ENCODE measurements around the gene DYNLT2. TPM values are rescaled to one million over a fixed set of nuclear protein-coding genes. Genes with fewer than 3 reads are reported as not detected.
A peak's percentile ranks its signal among the peaks of the same experiment; 100 is the strongest.

Gene DYNLT2
- total RNA-seq, 1 experiment from 2014 or later = 1.8 TPM

DNA sequence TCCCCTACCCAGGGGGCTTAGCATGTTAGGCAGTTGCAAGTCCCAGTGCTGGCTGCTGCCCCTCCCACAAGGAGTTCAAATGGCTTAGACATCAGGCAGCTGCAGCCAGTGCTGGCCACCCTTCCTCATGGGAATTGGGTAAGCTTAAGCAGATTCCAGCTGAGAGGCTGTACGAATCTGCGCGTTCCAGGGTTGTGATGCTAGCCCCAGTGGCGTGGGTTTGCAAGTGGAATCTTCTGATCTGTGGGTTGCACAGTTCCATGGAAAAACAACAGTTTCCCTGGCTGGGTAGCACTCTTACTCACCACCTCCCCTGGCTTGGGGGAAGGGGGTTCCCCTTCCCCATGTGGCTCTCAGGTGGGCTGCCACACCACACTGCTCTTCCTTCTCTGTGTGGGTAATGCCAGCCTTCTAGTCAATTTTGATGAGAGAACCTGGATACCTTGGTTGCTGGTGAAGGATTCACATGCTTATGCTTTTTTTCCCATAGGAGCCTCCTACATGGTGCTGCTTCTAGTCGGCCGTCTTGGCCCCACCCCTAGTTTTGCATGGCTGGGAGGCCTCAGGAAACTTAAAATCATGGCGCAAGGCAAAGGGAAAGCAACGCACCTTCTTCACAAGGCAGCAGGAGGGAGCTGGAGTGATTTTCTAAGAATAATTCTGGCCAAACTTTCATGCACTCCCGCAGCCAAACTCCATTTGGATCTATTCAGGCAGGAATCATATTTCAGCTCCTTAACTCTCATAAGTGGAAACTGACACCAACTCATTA lies 13.0 kb downstream of the DYNLT2 start:
- Mint-ChIP-seq H3K27ac (no peak overlapping the region), H3K9me3 (no peaks in the 10 kb centered on the region), H3K4me3 (no peak overlapping the region), H3K27me3 (ENCODE audit: low read depth) (peaks cover 7% of the 10 kb centered on the region), H3K36me3 (ENCODE audit: insufficient read depth in 1 of 3, low read depth in 3 of 3) (no peaks in the 10 kb centered on the region), H3K4me1 (peaks cover 3 to 5% of the 10 kb centered on the region in 2 experiments; a peak in 1 of 4 replicates)
- H4K8ac ChIP-seq (replicated peaks; ENCODE audit: insufficient read length, low read depth, low read length) = no peak overlapping the region
- no peaks in the 10 kb centered on the region for H3K79me2 ChIP-seq (ENCODE audit: insufficient read depth, low read length)
- no peak overlapping the region for H3K23ac ChIP-seq (ENCODE audit: insufficient read length, low read depth, low read length)
- H2BK5ac ChIP-seq (ENCODE audit: insufficient read length, low read length) = no peak overlapping the region
- no peak overlapping the region for H3K18ac ChIP-seq (ENCODE audit: insufficient read length, low read depth, low read length)
- WGBS (ENCODE audit: extremely low coverage, insufficient read length, low lambda C conversion rate) = no CpG with 5 or more reads among the region's 9 CpGs
- H3K23me2 ChIP-seq (ENCODE audit: insufficient read length, low read depth, low read length, poor library complexity, severe bottlenecking) = no peaks in the 10 kb centered on the region
- no peak overlapping the region for H3K9ac ChIP-seq (ENCODE audit: extremely low read depth, insufficient read length, low read length)
- no peaks in the 10 kb centered on the region for H3K4me1 ChIP-seq (ENCODE audit: insufficient read depth, low read length)
- no peak overlapping the region for H4K91ac ChIP-seq (ENCODE audit: insufficient read length, low read depth, low read length)
- no peak overlapping the region for H2BK15ac ChIP-seq (ENCODE audit: low read depth, low read length)
- H4K5ac ChIP-seq (ENCODE audit: insufficient read length, low read depth, low read length) = no peak overlapping the region
- no peak overlapping the region; the same call in 1 of the 2 replicates for H3K14ac ChIP-seq (ENCODE audit: insufficient read depth, low read length)
- no peak overlapping the region for H2BK12ac ChIP-seq (ENCODE audit: insufficient read length, low read depth, low read length)
- peak; percentile 31 for DNase-seq
- H2BK120ac ChIP-seq (ENCODE audit: low read depth, low read length, poor library complexity, severe bottlenecking) = no peak overlapping the region
- H2BK20ac ChIP-seq (ENCODE audit: low read depth, low read length, poor library complexity, severe bottlenecking) = no peak overlapping the region
- no peaks in the 10 kb centered on the region for H3K9me3 ChIP-seq (ENCODE audit: control insufficient read depth, low read depth, low read length)
- H2AFZ ChIP-seq (ENCODE audit: low read length) = no peak overlapping the region
- TF ChIP-seq, protein P1, sequence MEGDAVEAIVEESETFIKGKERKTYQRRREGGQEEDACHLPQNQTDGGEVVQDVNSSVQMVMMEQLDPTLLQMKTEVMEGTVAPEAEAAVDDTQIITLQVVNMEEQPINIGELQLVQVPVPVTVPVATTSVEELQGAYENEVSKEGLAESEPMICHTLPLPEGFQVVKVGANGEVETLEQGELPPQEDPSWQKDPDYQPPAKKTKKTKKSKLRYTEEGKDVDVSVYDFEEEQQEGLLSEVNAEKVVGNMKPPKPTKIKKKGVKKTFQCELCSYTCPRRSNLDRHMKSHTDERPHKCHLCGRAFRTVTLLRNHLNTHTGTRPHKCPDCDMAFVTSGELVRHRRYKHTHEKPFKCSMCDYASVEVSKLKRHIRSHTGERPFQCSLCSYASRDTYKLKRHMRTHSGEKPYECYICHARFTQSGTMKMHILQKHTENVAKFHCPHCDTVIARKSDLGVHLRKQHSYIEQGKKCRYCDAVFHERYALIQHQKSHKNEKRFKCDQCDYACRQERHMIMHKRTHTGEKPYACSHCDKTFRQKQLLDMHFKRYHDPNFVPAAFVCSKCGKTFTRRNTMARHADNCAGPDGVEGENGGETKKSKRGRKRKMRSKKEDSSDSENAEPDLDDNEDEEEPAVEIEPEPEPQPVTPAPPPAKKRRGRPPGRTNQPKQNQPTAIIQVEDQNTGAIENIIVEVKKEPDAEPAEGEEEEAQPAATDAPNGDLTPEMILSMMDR (conservative IDR thresholded peaks at IDR 0.05) = no peak
- H3K4ac ChIP-seq (ENCODE audit: low read depth, low read length) = no peak overlapping the region
- no peak overlapping the region for H3K27ac ChIP-seq (ENCODE audit: insufficient read length, low read depth, low read length)
- H3K4me2 ChIP-seq (ENCODE audit: insufficient read depth, insufficient read length, low read length) = no peak overlapping the region
- H4K20me1 ChIP-seq (ENCODE audit: control insufficient read depth, insufficient read depth, insufficient read length) = no peaks in the 10 kb centered on the region
- no peak overlapping the region for H2AK5ac ChIP-seq (ENCODE audit: insufficient read length, low read length)
- no peaks in the 10 kb centered on the region for H3K27me3 ChIP-seq (ENCODE audit: insufficient read depth, low read length)
- no peak overlapping the region for H3K56ac ChIP-seq (ENCODE audit: insufficient read length, low read depth, low read length)
- no peak overlapping the region for H3T11ph ChIP-seq (ENCODE audit: low read length)
- H3K79me1 ChIP-seq (ENCODE audit: insufficient read depth, low read depth, low read length, poor library complexity, severe bottlenecking) = no peaks in the 10 kb centered on the region
